ENCODE data around the gene LRP1B.

The LRP1B gene

GRCh38 chr2:141565597-141565996 lies 565.2 kb downstream of the LRP1B start:
- H3K27me3 Mint-ChIP-seq (ENCODE audit: low read depth): no peaks in the 10 kb centered on the region
- H3K27ac Mint-ChIP-seq: no peak overlapping the region
- peaks cover under 1% of the 10 kb centered on the region for H3K4me1 Mint-ChIP-seq
- H3K4me3 Mint-ChIP-seq: no peak overlapping the region
- no peaks in the 10 kb centered on the region for H3K36me3 Mint-ChIP-seq (ENCODE audit: low read depth)
- TF ChIP-seq CTCF (IDR thresholded peaks at IDR 0.05; ENCODE audit: unreplicated experiment in 3 of 3): no peak
- no peaks in the 10 kb centered on the region for H3K9me3 Mint-ChIP-seq

GRCh38 chr2:141560723-141561122 lies 570.1 kb downstream of the LRP1B start:
- H3K4me3 Mint-ChIP-seq: no peak overlapping the region
- peaks cover 10% of the 10 kb centered on the region for H3K4me1 Mint-ChIP-seq
- no peaks in the 10 kb centered on the region for H3K36me3 Mint-ChIP-seq (ENCODE audit: low read depth)
- H3K27ac Mint-ChIP-seq: no peak overlapping the region
- no peaks in the 10 kb centered on the region for H3K9me3 Mint-ChIP-seq
- no peaks in the 10 kb centered on the region for H3K27me3 Mint-ChIP-seq (ENCODE audit: low read depth)
- TF ChIP-seq CTCF (IDR thresholded peaks at IDR 0.05; ENCODE audit: unreplicated experiment in 3 of 3): no peak

GRCh38 chr2:141557329-141558095 lies 573.3 kb downstream of the LRP1B start:
- H3K27me3 Mint-ChIP-seq (ENCODE audit: low read depth): no peaks in the 10 kb centered on the region
- peaks cover 10% of the 10 kb centered on the region for H3K4me1 Mint-ChIP-seq
- no peak for TF ChIP-seq CTCF (IDR thresholded peaks at IDR 0.05; ENCODE audit: unreplicated experiment in 3 of 3)
- H3K27ac Mint-ChIP-seq: no peak overlapping the region
- H3K36me3 Mint-ChIP-seq (ENCODE audit: low read depth): no peaks in the 10 kb centered on the region
- no peak overlapping the region for H3K4me3 Mint-ChIP-seq
- H3K9me3 Mint-ChIP-seq: no peaks in the 10 kb centered on the region

GRCh38 chr2:141555876-141556470 lies 574.8 kb downstream of the LRP1B start:
- Mint-ChIP-seq H3K27ac (peak overlapping the region in 1 of 3 experiments; percentile 18), H3K9me3 (no peaks in the 10 kb centered on the region), H3K36me3 (ENCODE audit: low read depth) (no peaks in the 10 kb centered on the region), H3K4me1 (peaks cover 10% of the 10 kb centered on the region), H3K4me3 (no peak overlapping the region), H3K27me3 (ENCODE audit: low read depth) (no peaks in the 10 kb centered on the region)
- TF ChIP-seq CTCF (IDR thresholded peaks at IDR 0.05; ENCODE audit: unreplicated experiment in 3 of 3): no peak

GRCh38 chr2:141554810-141555209 lies 576.0 kb downstream of the LRP1B start:
- Mint-ChIP-seq H3K9me3 (no peaks in the 10 kb centered on the region), H3K36me3 (ENCODE audit: low read depth) (no peaks in the 10 kb centered on the region), H3K27me3 (ENCODE audit: low read depth) (no peaks in the 10 kb centered on the region), H3K27ac (peak overlapping the region in 1 of 3 experiments; percentile 61), H3K4me3 (no peak overlapping the region), H3K4me1 (peaks cover 4% of the 10 kb centered on the region)
- TF ChIP-seq CTCF (IDR thresholded peaks at IDR 0.05; ENCODE audit: unreplicated experiment in 3 of 3): peak; percentile 49 to 63 (median 63)

Data from nephron (organoid).